Measurements from ENCODE around the gene VSIR.

The VSIR gene

GRCh38 chr10:71761541-71762113 is 11.7 kb downstream of the VSIR start:
- no peak for TF ChIP-seq JUND (IDR thresholded peaks at IDR 0.05; ENCODE audit: low read depth)
- no peak for DNase-seq (ENCODE audit: low read depth in 1 of 2, low spot score in 1 of 2)
- in situ Hi-C loops (cut with HindIII; ENCODE audit: low pct_unique_long_range_greater_than_20kb, low sequenced_read_pairs): no loop called here

DNA sequence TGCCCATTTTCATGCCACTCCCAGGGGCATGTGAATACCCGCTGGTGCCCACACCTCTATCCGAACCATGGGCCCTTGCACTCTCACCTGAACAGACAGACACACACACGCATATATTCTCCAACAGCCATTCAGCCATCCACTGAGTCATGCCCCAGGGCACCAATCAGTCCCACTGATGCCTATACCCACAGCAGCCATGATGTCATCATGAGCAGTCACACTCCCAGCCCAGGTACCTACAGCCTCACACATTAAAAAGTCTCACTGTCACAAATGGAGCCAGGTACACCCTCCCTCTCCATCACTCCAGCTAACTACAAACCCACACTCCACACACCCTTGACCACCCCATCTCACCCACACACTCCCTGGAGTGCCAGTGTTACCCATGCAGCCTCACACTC is 12.2 kb downstream of the VSIR start:
- no peak for DNase-seq (ENCODE audit: low read depth in 1 of 2, low spot score in 1 of 2)
- no peak for TF ChIP-seq JUND (IDR thresholded peaks at IDR 0.05; ENCODE audit: low read depth)
- in situ Hi-C loops (cut with HindIII; ENCODE audit: low pct_unique_long_range_greater_than_20kb, low sequenced_read_pairs): no loop called here

DNA sequence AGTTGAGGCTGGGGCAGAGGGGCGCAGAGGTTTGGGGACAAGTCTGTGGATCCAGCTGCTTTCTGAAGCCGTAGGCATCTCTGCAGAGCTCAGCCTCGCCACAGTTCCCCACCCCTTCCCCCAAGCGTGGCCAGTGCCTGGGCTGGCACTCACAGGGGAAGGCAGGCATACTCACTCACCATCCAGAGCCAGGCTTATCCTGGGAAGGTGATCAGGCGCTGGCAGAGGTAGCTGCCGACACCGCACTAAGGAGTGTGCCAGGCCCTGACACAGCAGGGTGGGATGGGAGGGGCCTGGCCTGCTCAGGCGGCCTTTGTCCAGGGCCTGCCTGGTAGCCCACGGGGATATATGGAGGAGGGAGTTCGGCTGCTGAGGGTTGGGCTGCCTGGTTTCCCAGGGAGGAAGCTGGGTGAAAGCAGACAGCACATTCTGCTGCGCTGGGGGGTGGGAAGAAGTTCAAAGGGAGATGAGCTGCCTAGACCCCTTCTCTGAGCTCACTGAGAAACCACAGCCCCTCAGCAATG is 15.9 kb downstream of the VSIR start:
- no peak for TF ChIP-seq JUND (IDR thresholded peaks at IDR 0.05; ENCODE audit: low read depth)
- no peak for DNase-seq (ENCODE audit: low read depth in 1 of 2, low spot score in 1 of 2)
- in situ Hi-C loops (cut with HindIII; ENCODE audit: low pct_unique_long_range_greater_than_20kb, low sequenced_read_pairs): no loop called here

DNA sequence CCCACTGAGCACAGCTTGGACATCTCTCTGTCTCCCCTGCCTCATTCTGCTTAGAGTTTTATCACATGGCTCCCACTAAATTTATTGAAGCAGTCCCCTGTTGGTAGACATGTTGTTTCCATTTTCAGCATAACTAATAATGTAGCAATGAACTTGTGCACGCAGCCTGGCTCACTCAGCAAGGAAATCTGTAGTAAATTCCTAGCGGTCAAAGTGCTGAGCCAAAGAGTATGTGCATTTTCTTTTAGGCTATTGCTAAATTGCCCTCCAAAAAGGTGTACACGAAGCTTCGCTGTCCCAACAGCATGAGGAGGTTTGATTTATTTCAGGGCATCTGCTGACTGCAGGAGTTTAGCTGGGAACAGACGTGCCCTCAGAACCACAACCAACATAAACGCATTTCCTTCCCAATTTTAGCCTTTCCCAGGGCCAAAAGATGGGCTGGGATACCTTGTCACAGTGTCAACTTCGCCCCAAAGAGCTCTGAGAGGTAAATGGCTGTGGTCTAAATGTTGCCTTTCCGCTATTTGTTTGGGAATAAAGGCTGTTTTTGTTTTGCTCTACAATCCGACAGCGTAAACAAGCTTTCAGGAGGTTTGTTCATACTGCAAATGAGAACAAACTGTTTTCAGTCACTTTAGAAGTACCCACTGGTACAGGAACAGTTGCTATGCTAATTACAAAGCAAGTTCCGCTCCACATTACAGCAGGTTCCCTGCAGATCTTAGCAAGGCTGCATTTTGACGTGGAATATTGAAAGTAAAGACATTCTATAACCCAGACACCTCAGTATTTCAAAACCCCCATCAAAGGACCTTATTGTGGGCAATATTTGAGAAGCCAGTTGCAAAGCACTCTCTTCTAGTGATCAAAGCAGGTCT is 16.8 kb downstream of the VSIR start:
- in situ Hi-C loops (cut with HindIII; ENCODE audit: low pct_unique_long_range_greater_than_20kb, low sequenced_read_pairs): no loop called here
- TF ChIP-seq JUND (IDR thresholded peaks at IDR 0.05; ENCODE audit: low read depth): no peak
- no peak for DNase-seq (ENCODE audit: low read depth in 1 of 2, low spot score in 1 of 2)

GRCh38 chr10:71755179-71755879 is 18.0 kb downstream of the VSIR start:
- DNase-seq (ENCODE audit: low read depth in 1 of 2, low spot score in 1 of 2): no peak
- in situ Hi-C loops (cut with HindIII; ENCODE audit: low pct_unique_long_range_greater_than_20kb, low sequenced_read_pairs): no loop called here
- TF ChIP-seq JUND (IDR thresholded peaks at IDR 0.05; ENCODE audit: low read depth): no peak

GRCh38 chr10:71754562-71754961 is 18.8 kb downstream of the VSIR start:
- no peak for DNase-seq (ENCODE audit: low read depth in 1 of 2, low spot score in 1 of 2)
- in situ Hi-C loops (cut with HindIII; ENCODE audit: low pct_unique_long_range_greater_than_20kb, low sequenced_read_pairs): no loop called here
- TF ChIP-seq JUND (IDR thresholded peaks at IDR 0.05; ENCODE audit: low read depth): no peak

- no peak for DNase-seq (ENCODE audit: low read depth in 1 of 2, low spot score in 1 of 2)
- in situ Hi-C loops (cut with HindIII; ENCODE audit: low pct_unique_long_range_greater_than_20kb, low sequenced_read_pairs): no loop called here
- TF ChIP-seq JUND (IDR thresholded peaks at IDR 0.05; ENCODE audit: low read depth): no peak
Observed at GRCh38 chr10:71753960-71754505, 19.3 kb downstream of the VSIR start.

DNA sequence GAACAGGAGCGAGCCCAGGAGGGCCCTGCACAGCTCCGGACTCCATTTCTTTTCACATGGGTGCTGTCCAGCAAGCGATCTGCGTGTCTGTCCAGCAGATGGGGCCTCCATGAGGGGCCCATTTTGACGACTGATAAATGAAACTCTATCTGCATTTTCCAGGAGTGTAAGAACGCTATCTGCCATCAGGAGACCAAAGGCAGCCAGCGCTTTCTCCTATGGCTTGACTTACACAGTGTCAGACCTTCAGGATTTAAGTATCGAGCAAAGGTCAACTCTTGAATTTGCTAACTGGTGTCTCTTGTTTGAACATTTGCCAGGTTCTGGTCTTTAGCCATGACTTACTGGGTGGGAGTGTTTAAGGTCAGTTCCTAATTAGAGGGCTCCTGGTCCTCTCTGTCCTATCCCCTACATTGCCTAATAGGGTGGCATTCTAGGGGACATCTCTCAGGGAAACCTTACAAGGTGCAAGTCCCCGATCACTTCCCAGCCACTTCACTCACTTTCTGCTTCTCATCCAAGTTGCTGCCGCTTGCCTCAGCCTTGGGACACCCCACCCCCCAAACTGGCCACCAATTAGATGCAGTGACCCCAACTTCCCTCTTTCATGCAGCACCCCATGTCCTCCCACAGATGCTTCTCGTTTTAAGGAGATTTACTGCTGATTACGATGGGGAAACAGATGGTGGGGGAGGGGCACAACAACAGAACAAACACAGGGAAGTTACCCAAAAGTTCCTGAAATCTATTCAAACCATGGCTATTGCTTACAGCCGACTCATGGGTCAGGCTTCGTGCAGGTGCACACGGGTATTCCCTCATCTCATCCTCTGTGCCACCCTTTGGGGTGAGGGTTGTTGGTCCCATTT is 20.0 kb downstream of the VSIR start:
- TF ChIP-seq JUND (IDR thresholded peaks at IDR 0.05; ENCODE audit: low read depth): no peak
- in situ Hi-C loops (cut with HindIII; ENCODE audit: low pct_unique_long_range_greater_than_20kb, low sequenced_read_pairs): no loop called here
- DNase-seq (ENCODE audit: low read depth in 1 of 2, low spot score in 1 of 2): no peak

DNA sequence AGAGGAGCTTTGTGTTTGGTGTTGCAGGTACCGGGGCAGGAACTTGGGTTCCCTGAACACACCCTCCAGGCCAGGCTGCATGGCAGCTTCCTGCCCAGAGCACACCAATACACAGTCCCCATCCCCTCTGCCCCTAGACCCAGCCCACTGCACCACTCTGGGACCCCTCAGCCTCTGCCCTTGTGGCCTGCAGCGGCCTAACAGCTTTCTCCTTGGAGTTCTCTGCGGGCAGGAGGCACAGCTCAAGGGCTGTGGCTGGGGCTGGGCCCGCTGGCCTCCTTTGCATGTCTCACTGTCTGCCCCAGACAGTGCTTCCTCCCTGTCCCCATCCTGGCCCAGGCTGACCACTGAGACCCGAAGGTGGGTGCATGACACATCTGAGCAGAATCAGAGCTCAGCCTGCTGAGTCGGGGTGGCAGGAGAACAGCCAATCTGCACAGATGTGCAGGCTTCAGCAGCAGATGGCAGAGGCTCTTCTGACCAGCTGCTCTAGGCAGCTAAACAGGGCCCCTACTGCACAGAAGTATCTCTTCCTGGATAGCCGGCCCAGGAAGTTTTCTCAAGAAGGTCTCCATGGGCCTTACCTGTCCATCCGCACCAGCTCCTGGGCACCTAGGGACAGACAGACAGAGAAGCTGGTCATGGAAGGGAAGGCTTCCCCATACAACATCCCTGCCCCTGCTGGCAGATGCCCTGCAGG is 20.8 kb downstream of the VSIR start:
- no peak for DNase-seq (ENCODE audit: low read depth in 1 of 2, low spot score in 1 of 2)
- no peak for TF ChIP-seq JUND (IDR thresholded peaks at IDR 0.05; ENCODE audit: low read depth)
- in situ Hi-C loops (cut with HindIII; ENCODE audit: low pct_unique_long_range_greater_than_20kb, low sequenced_read_pairs): no loop called here

DNA sequence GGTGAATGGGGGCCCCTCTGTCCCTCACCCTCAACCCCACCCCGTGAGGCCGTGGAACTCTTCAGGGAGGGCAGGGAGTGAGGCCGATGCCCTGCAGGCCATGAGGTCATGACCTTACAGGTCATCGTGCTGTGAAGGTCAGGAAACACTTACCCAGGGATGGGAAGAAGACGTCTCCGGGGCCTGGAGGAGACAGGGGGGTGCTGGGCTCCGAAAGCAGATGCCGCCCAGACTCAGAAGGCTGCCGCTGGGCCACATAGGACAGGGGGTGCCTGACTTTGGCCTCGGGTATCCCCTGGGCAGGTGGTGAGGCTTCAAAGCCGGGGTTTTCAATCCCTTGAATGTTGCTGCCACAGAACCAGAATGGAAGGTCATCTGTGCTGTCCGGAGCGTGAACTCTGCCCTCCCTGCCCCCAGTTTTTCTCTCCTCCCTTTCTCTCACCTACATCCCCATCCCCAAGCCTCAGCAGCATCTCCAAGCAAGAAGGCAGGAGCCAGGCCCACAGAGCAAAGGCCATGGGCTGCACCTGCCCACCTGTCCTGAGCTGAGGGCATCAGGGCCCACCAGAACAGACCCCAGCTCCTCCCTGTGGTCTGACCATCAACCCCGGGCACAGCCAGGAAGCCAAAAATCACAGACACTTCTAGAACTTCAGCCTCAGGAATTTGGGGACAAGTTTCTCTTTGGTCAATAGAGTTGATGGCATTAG is 21.6 kb downstream of the VSIR start:
- no peak for DNase-seq (ENCODE audit: low read depth in 1 of 2, low spot score in 1 of 2)
- in situ Hi-C loops (cut with HindIII; ENCODE audit: low pct_unique_long_range_greater_than_20kb, low sequenced_read_pairs): no loop called here
- no peak for TF ChIP-seq JUND (IDR thresholded peaks at IDR 0.05; ENCODE audit: low read depth)

- in situ Hi-C loops (cut with HindIII; ENCODE audit: low pct_unique_long_range_greater_than_20kb, low sequenced_read_pairs): no loop called here
- no peak for DNase-seq (ENCODE audit: low read depth in 1 of 2, low spot score in 1 of 2)
- TF ChIP-seq JUND (IDR thresholded peaks at IDR 0.05; ENCODE audit: low read depth): no peak
Observed at GRCh38 chr10:71750986-71751385, 22.3 kb downstream of the VSIR start.

Measured in T47D (cell line).